ENCODE measurements around the gene COLEC11. TPM values are rescaled to one million over a fixed set of nuclear protein-coding genes. Genes with fewer than 3 reads are reported as not detected.
"Not testable (repeated sequence)": the region's sequence is repeated elsewhere in the genome, so short reads cannot be mapped to it uniquely, and the experiment has no call there.

COLEC11 gene
- total RNA-seq, 3 donors from 2014 or later = 0.28 to 0.43 TPM; not detected in 1

DNA sequence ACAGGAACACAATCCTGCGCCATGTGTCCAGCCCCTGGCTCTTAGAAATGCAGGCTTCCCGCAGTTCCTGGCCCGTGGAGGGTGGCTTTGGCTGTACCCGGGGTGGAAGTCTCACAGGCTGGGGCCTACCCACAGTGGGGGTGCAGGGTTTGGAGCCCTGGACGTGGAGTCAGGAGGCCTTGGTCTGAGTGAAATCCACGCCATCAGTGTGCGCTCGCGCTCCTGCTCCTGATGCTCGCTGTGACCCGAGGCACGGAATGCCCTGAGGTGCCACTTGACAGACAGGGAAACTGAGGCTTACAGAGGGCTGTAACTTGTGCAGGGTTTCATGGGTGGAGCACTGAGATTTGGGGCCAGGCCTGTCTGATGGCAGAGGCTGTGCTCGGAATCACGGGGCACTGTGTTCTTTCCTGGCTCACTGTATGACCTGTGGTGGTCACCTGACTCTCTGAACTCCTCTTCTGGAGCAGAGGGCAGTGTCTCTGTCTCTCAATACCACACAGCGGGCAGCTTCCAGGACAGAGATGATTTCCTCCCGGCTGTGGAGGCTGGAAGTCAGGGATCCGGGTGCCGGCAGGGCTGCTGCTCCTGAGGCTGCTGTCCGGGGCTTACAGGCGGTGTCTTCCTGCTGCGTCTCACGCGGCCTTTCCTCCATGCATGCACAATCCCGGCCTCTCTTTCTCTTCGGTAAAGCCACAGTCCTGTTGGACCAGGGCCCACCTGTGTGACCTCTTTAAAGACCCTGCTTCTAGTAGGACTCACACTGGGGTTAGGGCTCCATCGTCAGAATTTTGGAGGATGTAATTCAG is 37.1 kb downstream of the COLEC11 start:
- Mint-ChIP-seq H3K27me3 (ENCODE audit: low read depth) (no peaks in the 10 kb centered on the region), H3K36me3 (ENCODE audit: insufficient read depth) (peaks cover 6% of the 10 kb centered on the region), H3K4me1 (ENCODE audit: low read depth) (no peaks in the 10 kb centered on the region), H3K9me3 (no peaks in the 10 kb centered on the region), H3K4me3 (no peak overlapping the region)
- DNase-seq = no peak
- no peak for ATAC-seq

DNA sequence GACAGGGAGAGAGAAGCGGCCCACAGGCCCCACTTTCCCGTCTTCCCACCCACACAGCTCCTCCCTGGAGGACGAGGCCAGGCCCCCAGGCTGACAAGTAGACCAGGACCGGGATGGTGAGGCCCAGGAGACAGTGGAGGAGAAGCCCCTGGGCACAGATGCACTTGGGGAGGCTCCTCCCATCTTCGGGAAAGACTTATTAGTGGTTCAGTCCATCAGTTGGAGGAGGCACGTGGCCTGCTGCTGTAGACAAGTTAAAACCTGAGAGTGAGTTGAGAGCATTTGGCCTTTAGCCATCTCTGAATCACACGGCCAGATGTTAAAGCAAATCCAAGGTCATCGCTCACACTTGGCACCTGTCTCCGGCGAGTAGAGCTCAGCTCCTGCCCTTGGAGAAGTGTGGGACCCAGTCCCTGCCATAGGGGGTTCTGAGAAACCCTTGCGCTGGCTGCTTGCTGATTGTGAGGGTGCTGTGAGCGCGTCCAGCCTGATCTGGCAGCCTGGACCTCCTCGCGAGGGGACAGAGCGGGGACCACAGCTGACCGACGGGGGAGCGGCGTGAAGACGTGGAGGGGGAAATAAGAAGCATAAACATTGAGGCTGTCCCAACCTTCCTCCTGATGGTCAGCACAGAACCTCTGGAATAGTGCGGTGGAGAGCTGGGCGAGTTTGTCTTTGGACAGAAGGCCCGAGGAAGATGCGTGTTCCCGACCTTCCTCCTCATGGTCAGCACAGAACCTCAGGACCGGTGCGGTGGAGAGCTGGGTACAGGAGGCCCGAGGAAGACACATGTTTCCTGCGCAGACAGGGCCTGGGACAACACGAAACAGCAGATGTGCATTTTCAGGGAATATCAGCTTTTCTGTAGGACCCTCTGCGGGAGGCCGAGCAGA is 38.4 kb downstream of the COLEC11 start:
- DNase-seq = no peak
- no peak for ATAC-seq
- Mint-ChIP-seq H3K36me3 (ENCODE audit: insufficient read depth) (peaks cover 2% of the 10 kb centered on the region), H3K4me3 (no peak overlapping the region), H3K9me3 (no peaks in the 10 kb centered on the region), H3K27me3 (ENCODE audit: low read depth) (no peaks in the 10 kb centered on the region), H3K4me1 (ENCODE audit: low read depth) (no peaks in the 10 kb centered on the region)

DNA sequence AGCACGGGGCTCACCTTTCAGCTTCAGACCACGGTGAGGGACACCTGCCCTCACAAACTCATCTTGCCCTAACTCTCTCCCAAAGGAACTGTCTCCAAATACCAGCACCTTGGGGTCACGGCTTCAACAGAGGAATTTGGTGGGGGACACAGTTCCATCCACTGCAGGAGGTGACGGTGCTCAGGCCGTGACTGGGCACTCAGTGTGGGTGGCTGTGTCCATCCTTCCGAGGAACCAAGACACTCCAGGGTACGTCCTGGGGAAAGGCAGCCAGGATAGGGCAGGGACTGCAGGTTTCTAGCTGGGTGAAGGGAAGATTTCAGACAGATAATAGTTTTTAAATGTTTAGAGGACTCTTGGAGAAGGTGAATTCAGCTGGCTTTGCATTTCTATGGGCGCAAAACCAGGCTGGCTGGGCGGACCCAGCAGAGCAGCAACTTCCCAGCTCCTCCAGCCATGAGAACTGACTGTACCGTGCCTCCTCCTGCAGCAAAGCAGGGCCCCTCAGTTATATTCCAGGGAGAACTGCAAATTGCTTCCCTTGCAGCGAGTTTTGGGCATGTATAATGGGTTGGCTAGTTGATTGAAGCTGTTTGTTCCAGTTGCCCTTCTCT is 39.2 kb downstream of the COLEC11 start:
- no peaks in the 10 kb centered on the region for H3K4me1 Mint-ChIP-seq (ENCODE audit: low read depth)
- no peak overlapping the region for H3K4me3 Mint-ChIP-seq
- ATAC-seq (no peak), DNase-seq (no peak)
- no peaks in the 10 kb centered on the region for H3K9me3 Mint-ChIP-seq
- peaks cover 2% of the 10 kb centered on the region for H3K36me3 Mint-ChIP-seq (ENCODE audit: insufficient read depth)
- no peaks in the 10 kb centered on the region for H3K27me3 Mint-ChIP-seq (ENCODE audit: low read depth)

DNA sequence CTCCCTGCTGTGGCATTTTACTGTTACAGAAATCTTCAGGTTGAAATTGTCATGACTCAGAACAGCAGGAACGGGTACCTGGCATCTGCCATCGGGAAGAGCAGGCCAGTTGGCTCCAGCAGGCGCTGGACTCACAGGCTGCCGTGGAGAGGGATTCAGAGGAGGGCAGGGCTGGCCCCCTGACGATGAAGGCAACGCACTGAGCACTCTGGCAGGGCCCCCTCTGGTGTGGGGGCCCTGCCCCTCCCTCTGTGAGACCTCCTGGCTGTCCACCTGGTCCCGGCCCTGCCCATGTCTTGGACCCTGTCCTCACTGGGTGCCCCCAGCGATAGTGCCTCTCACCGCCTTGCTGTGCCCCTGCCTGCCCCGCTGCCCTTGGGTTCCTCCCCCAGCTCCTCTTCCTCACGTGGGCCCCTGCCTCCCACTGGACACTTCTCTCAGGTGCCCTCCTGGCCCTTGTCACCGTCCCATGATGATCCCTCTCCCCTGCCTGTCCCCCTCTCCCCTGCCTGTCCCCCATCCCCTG is 39.7 kb downstream of the COLEC11 start:
- Mint-ChIP-seq H3K9me3 (no peaks in the 10 kb centered on the region), H3K4me1 (ENCODE audit: low read depth) (no peaks in the 10 kb centered on the region), H3K36me3 (ENCODE audit: insufficient read depth) (peaks cover 2% of the 10 kb centered on the region), H3K27me3 (ENCODE audit: low read depth) (no peaks in the 10 kb centered on the region), H3K4me3 (no peak overlapping the region)
- ATAC-seq = no peak
- DNase-seq = no peak

DNA sequence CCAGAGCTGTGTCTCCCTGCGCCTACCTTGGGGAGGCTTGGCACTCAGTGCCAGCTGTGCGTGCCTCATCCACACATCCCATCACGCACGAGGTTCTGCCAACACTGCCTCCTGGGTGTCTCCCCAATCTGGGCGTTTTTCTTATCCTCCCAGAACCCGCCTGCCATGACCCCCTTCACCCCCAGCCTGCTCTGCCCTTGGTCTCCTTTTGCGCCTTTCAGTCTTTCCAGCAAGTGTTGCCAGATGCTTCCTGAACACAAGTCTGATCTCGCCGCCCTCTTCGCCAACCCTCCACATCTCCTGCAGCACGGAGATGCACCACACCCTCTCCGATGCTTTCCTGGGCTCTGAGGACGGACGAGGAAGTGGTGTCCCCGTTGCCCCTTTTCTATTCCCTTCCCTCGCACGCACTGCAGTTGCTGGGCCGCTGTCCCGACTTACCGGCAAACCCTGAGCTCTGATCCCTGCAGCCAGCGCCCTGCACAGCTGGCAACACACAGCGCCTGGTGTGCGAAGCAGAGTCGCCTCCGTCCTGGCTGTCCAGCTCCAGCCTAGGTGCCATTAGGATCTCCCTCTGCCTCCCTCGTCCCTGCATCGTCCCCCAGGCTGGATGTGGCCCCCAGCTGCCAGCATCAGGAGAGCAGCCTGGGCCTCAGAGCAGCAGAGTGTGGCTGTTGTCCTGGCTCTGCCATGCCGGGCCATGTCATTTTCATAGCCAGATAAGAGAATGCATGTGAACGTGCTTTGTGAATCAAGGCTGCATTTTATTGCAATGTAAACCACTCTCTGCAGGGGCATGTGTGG is 40.5 kb downstream of the COLEC11 start:
- Mint-ChIP-seq H3K4me3 (no peak overlapping the region), H3K9me3 (no peaks in the 10 kb centered on the region), H3K36me3 (ENCODE audit: insufficient read depth) (peaks cover 2% of the 10 kb centered on the region), H3K27me3 (ENCODE audit: low read depth) (no peaks in the 10 kb centered on the region), H3K4me1 (ENCODE audit: low read depth) (no peaks in the 10 kb centered on the region)
- DNase-seq (no peak), ATAC-seq (no peak)

DNA sequence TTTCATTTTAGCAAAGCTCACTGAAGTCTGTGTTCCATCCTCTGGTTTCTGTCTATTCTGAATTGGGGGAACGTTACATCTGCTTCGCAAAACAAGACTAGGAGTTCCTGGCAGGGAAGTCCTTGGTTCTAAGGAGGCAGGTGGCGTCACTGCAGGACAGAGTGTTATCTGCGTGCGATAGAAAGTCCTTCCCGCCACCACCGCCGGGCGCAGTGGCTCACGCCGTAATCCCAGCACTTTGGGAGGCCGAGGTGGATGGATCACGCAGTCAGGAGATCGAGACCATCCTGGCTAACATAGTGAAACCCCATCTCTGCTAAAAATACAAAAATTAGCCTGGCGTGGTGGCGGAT is 41.0 kb downstream of the COLEC11 start:
- DNase-seq; H3K27me3 Mint-ChIP-seq (ENCODE audit: low read depth); ATAC-seq; H3K4me3 Mint-ChIP-seq; H3K36me3 Mint-ChIP-seq (ENCODE audit: insufficient read depth); H3K9me3 Mint-ChIP-seq; H3K4me1 Mint-ChIP-seq (ENCODE audit: low read depth): not testable (repeated sequence)

DNA sequence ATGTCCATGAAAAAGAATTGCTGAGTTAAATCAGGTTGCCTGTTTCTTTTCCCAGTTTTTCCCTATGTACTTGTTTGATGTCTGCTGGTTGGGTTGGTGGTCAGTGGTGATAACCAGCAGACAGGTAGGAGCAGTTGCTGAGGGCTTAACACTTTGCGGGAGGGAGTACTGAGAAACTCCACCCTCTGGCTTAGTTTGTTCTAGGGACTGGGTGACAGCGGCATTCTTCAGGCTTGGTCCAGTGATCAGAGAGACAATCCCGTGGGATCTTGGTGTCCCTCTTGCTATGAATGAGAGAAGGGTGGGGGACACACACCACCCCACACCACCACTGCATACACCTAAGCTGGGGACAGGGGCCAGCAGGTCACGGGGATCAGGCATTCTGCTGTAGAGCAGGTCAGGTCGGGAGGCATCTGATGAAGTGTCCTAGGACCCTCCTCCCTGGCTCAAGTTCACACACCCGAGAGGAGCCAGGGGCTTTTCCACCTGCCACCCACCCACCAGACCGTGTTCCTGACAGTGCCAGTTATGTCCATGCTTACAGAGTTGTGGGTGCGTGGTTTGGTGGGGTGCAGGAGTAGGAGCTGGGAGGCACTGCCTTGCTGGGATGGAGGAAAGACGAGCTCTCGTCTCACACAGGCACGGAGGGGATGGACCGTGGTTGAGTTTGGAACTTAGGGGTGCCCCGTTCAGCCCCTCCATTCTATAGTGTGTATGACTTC is 41.8 kb downstream of the COLEC11 start:
- H3K4me3 Mint-ChIP-seq = no peak overlapping the region
- no peaks in the 10 kb centered on the region for H3K4me1 Mint-ChIP-seq (ENCODE audit: low read depth)
- DNase-seq (no peak), ATAC-seq (no peak)
- H3K9me3 Mint-ChIP-seq = no peaks in the 10 kb centered on the region
- peaks cover 2% of the 10 kb centered on the region for H3K36me3 Mint-ChIP-seq (ENCODE audit: insufficient read depth)
- no peaks in the 10 kb centered on the region for H3K27me3 Mint-ChIP-seq (ENCODE audit: low read depth)

DNA sequence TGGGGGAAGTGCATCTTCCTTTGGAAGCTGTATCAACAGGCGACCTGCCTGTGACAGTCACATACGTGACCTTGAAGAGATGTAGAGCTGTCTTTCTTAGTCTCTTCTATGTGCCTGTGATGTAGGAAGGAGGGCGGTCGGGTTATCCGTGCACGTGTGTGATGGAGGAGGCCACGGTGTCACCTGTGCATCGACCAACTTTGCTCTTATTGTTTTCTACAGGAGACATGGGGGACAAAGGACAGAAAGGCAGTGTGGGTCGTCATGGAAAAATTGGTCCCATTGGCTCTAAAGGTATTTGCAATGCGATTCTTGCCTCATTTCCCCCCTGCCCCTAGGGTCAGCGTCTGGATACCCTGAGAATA is 42.4 kb downstream of the COLEC11 start:
- Mint-ChIP-seq H3K36me3 (ENCODE audit: insufficient read depth) (peaks cover 2% of the 10 kb centered on the region), H3K4me3 (no peak overlapping the region), H3K27me3 (ENCODE audit: low read depth) (no peaks in the 10 kb centered on the region), H3K9me3 (no peaks in the 10 kb centered on the region), H3K4me1 (ENCODE audit: low read depth) (no peaks in the 10 kb centered on the region)
- ATAC-seq (no peak), DNase-seq (no peak)

DNA sequence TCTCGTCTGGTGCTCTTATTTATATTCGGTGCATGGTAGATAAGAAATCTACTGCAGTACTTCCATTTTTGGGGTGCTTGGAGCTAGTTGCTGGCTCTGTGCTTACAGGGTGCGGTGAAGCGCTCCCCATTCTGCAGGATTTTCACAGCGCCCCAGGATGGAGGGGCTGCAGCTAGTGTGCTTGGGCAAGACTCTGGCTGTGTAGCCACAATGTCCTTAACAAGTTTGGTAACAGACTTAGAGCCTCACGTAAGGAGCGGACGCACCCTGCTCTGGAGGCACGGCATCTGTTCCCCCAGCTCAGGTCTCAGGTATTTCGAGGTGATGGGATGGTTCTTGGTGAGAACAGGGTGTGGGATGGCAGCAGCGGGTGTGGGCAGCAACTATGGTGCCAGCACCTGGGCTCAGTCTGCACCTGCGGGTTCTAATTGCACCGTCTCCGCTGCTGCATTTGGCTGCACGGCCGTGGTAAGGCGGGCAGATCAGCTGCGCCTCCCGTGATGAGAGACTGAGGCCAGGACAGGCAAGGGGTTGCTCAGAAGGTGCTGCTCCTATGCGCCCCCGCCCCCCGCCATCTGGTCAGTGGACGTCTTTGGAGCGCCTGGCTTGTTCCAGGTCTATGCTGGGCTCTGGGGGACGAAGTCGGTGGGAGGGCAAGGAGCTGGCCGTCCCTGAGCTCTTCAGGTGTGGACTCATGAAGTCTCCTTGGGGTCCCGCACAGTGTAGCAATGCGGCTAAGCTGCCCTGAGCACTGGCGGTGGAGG is 43.0 kb downstream of the COLEC11 start:
- Mint-ChIP-seq H3K36me3 (ENCODE audit: insufficient read depth) (peaks cover 2% of the 10 kb centered on the region), H3K9me3 (no peaks in the 10 kb centered on the region), H3K4me1 (ENCODE audit: low read depth) (no peaks in the 10 kb centered on the region), H3K27me3 (ENCODE audit: low read depth) (no peaks in the 10 kb centered on the region), H3K4me3 (no peak overlapping the region)
- DNase-seq (no peak), ATAC-seq (no peak)

DNA sequence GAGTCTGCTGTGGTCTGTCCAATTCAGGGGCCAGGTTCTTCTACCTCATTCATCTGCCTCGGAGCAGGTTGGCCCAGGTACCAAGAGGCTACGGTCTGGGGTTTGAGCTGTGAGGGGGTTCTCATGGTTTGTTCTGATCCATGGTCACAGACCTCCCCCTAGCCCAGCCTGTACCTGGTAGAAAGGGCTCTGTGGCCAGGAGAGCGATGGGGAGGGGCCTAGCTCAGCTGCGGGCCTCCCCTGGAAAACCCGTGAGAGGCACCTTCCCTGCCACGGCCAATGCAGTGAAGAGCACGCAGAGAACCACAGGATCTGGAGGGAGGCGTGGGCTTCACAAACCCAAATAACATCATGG is 43.5 kb downstream of the COLEC11 start:
- Mint-ChIP-seq H3K4me3 (no peak overlapping the region), H3K27me3 (ENCODE audit: low read depth) (no peaks in the 10 kb centered on the region), H3K9me3 (no peaks in the 10 kb centered on the region), H3K4me1 (ENCODE audit: low read depth) (no peaks in the 10 kb centered on the region), H3K36me3 (ENCODE audit: insufficient read depth) (peaks cover 1% of the 10 kb centered on the region)
- DNase-seq = no peak
- ATAC-seq = no peak

DNA sequence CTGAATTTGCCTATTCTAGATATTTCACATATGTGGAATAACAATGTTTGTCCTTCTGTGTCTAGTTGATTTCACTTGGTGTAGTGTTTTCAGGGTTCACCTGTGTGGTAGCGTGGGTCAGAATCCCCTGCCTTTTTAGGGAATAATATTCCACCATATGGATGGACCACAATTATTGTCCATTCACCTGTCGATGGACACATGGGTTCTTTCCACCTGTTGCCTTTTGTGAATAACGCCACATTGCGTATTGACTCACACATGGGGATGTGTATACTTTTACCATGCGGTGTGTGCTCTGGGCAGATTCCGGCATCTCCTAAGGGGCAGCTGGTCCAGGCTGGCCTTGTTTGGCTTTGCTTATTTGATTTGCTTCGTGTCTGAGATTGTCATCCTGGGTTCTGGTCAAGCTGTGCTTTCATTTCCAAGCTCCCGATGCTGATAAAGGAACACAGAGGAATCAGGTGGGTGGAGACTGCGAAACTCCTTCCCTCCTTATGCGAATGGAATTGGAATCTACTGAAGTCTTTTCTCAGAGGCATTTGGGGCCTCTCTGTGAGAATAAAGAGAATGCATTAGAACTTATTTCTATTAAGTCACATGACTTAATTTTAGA is 44.2 kb downstream of the COLEC11 start:
- Mint-ChIP-seq H3K4me3 (no peak overlapping the region), H3K27me3 (ENCODE audit: low read depth) (no peaks in the 10 kb centered on the region), H3K36me3 (ENCODE audit: insufficient read depth) (no peaks in the 10 kb centered on the region), H3K4me1 (ENCODE audit: low read depth) (no peaks in the 10 kb centered on the region), H3K9me3 (no peaks in the 10 kb centered on the region)
- no peak for DNase-seq
- ATAC-seq = no peak

DNA sequence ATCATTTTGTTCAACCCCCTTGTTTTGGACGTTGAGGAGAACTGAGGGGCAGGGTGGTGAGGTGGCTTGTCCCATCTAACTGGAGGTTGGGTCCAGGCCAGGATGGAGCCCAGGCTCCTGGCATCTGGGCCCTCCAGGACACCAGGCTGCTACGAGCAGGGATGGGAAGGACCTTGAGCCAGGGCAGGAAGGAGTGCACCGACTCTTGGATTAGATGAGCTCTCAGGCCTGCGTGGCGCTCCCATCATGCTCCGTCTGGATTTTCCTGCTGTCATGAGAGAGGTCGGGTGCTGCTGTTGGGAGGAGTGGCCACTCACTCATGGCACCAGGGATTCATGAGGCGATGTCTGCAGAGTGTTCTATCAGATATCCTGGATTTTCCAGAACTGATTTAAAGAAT is 44.7 kb downstream of the COLEC11 start:
- Mint-ChIP-seq H3K4me1 (ENCODE audit: low read depth) (no peaks in the 10 kb centered on the region), H3K36me3 (ENCODE audit: insufficient read depth) (no peaks in the 10 kb centered on the region), H3K27me3 (ENCODE audit: low read depth) (no peaks in the 10 kb centered on the region), H3K9me3 (no peaks in the 10 kb centered on the region), H3K4me3 (no peak overlapping the region)
- ATAC-seq = no peak
- no peak for DNase-seq

DNA sequence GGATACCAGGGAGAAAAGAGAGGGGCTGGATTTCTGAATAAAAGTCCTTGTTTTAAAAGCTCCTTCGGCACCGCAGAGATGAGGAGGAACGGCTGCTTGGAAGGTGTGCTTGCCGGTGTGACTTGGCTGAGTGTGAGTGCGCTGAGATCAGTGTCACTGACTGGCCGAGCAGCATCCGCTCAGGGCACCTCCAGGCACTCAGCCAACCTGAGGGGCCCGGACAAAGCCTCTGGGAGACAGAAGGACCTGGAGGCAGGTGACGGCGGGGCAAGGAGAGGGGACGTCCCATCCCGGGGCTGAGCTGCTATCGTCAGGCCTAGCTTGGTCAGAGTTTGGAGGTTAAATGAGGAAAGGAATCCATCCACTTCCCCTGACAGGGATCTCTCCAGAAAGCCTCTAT is 46.3 kb downstream of the COLEC11 start:
- DNase-seq = no peak
- Mint-ChIP-seq H3K27me3 (ENCODE audit: low read depth) (no peaks in the 10 kb centered on the region), H3K4me3 (no peak overlapping the region), H3K36me3 (ENCODE audit: insufficient read depth) (no peaks in the 10 kb centered on the region), H3K4me1 (ENCODE audit: low read depth) (no peaks in the 10 kb centered on the region), H3K9me3 (no peaks in the 10 kb centered on the region)
- ATAC-seq = no peak

Measured in activated T-cell treated with anti-CD3 and anti-CD28 coated beads, Interleukin-2, amount 50 U/mL, for 4 hours (primary cell).